ENCODE results near the gene EXOSC10. TPM values are rescaled to one million over a fixed set of nuclear protein-coding genes. Genes with fewer than 3 reads are reported as not detected.
"Not testable (repeated sequence)": the region's sequence is repeated elsewhere in the genome, so short reads cannot be mapped to it uniquely, and the experiment has no call there.

The EXOSC10 gene
- total RNA-seq, 1 experiment from 2014 or later: 88.8 TPM

- in situ Hi-C loops (cut with HindIII; ENCODE audit: low pct_unique_long_range_greater_than_20kb, low sequenced_read_pairs): no loop called here
- DNase-seq (ENCODE audit: low read depth, low spot score): no peak
These were observed 30.8 kb downstream of the EXOSC10 start for GRCh38 chr1:11068600-11069473.

GRCh38 chr1:11067716-11068599 is 31.7 kb downstream of the EXOSC10 start:
- no peak for DNase-seq (ENCODE audit: low read depth, low spot score)
- in situ Hi-C loops (cut with HindIII; ENCODE audit: low pct_unique_long_range_greater_than_20kb, low sequenced_read_pairs): no loop called here

- DNase-seq (ENCODE audit: low read depth, low spot score): no peak
- in situ Hi-C loops (cut with HindIII; ENCODE audit: low pct_unique_long_range_greater_than_20kb, low sequenced_read_pairs): no loop called here
These were observed 33.9 kb downstream of the EXOSC10 start for GRCh38 chr1:11065796-11066195.

GRCh38 chr1:11064942-11065341 is 34.7 kb downstream of the EXOSC10 start:
- DNase-seq (ENCODE audit: low read depth, low spot score): no peak
- in situ Hi-C loops (cut with HindIII; ENCODE audit: low pct_unique_long_range_greater_than_20kb, low sequenced_read_pairs): no loop called here

GRCh38 chr1:11063937-11064537 is 35.6 kb downstream of the EXOSC10 start:
- DNase-seq (ENCODE audit: low read depth, low spot score): peak; percentile 64
- in situ Hi-C loops (cut with HindIII; ENCODE audit: low pct_unique_long_range_greater_than_20kb, low sequenced_read_pairs): not testable (repeated sequence)

GRCh38 chr1:11062965-11063401 is 36.7 kb downstream of the EXOSC10 start:
- in situ Hi-C loops (cut with HindIII; ENCODE audit: low pct_unique_long_range_greater_than_20kb, low sequenced_read_pairs): no loop called here
- peak; percentile 94 for DNase-seq (ENCODE audit: low read depth, low spot score)

GRCh38 chr1:11061652-11062365 is 37.9 kb downstream of the EXOSC10 start:
- in situ Hi-C loops (cut with HindIII; ENCODE audit: low pct_unique_long_range_greater_than_20kb, low sequenced_read_pairs): no loop called here

GRCh38 chr1:11059968-11060830 is 39.5 kb downstream of the EXOSC10 start, which contains the start of gene SRM:
TSS of gene SRM (minus strand) at chr1:11060018. CDS start at chr1:11059943, 75 bp downstream.
- peak; percentile 87 for DNase-seq (ENCODE audit: low read depth, low spot score)
- in situ Hi-C loops (cut with HindIII; ENCODE audit: low pct_unique_long_range_greater_than_20kb, low sequenced_read_pairs): no loop called here

More at GRCh38 chr1:11061652-11062365, 37.9 kb downstream of the EXOSC10 start:
- DNase-seq (ENCODE audit: low read depth, low spot score): peak; percentile 48

- in situ Hi-C loops (cut with HindIII; ENCODE audit: low pct_unique_long_range_greater_than_20kb, low sequenced_read_pairs): no loop called here
- no peak for DNase-seq (ENCODE audit: low read depth, low spot score)
These were observed 40.3 kb downstream of the EXOSC10 start for GRCh38 chr1:11059155-11059967.

- DNase-seq (ENCODE audit: low read depth, low spot score): no peak
- in situ Hi-C loops (cut with HindIII; ENCODE audit: low pct_unique_long_range_greater_than_20kb, low sequenced_read_pairs): no loop called here
These were observed 41.0 kb downstream of the EXOSC10 start for GRCh38 chr1:11058595-11059154.

GRCh38 chr1:11058026-11058425 is 41.6 kb downstream of the EXOSC10 start:
- in situ Hi-C loops (cut with HindIII; ENCODE audit: low pct_unique_long_range_greater_than_20kb, low sequenced_read_pairs): no loop called here
- DNase-seq (ENCODE audit: low read depth, low spot score): no peak

GRCh38 chr1:11057477-11057876 is 42.2 kb downstream of the EXOSC10 start:
- DNase-seq (ENCODE audit: low read depth, low spot score): no peak
- in situ Hi-C loops (cut with HindIII; ENCODE audit: low pct_unique_long_range_greater_than_20kb, low sequenced_read_pairs): no loop called here

- in situ Hi-C loops (cut with HindIII; ENCODE audit: low pct_unique_long_range_greater_than_20kb, low sequenced_read_pairs): no loop called here
- no peak for DNase-seq (ENCODE audit: low read depth, low spot score)
These were observed 43.2 kb downstream of the EXOSC10 start for GRCh38 chr1:11056504-11056903.

- in situ Hi-C loops (cut with HindIII; ENCODE audit: low pct_unique_long_range_greater_than_20kb, low sequenced_read_pairs): no loop called here
- no peak for DNase-seq (ENCODE audit: low read depth, low spot score)
These were observed 44.0 kb downstream of the EXOSC10 start for GRCh38 chr1:11055676-11056075.

- in situ Hi-C loops (cut with HindIII; ENCODE audit: low pct_unique_long_range_greater_than_20kb, low sequenced_read_pairs): no loop called here
- no peak for DNase-seq (ENCODE audit: low read depth, low spot score)
These were observed 45.0 kb downstream of the EXOSC10 start for GRCh38 chr1:11054666-11055065.

Measured in SK-MEL-5 (cell line).